ENCODE measurements around the gene CDK5RAP2.
A peak's percentile ranks its signal among the peaks of the same experiment; 100 is the strongest.

The CDK5RAP2 gene

DNA sequence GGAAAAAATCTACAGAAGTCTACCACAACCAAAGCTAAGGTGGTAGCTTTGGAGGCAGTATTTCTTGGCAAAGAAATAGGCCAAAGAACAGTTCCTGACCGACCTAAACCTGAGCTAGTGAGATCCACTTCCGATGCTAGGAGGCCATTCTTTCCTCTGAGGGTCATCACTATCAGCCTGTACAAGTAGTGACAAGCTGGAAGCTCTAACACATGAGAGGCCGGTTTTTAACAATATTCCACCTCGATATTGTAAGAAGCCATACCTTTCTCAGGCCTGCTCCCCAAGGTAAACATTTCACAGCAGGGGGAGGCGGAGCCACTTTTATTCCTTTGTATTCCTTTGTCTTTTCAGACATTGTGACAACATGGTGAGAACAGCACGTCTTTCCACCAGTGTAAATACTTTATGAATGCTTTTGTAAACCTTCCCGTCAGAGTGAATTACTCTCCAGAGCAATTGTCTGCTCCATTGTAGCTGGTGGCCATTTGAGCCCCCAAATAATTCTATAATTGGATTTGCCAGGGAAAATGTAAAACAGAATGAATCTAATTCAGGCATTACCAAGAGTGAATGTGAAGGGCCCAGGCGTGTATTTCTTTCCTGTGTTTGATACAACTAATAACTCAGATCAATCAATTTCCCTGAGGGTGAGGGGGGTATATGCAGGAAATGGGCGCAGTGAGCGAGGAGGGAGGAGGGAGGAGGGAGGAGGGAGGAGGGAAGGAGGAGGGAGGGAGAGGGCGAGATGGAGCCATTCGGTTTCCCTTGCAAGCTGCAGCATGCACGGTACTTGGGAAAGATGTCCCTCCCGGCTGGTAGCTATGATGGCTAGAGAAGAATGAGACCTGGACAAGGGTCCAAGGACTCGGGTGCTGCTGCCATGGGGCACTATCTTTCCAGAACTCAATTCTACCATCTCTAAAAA is 166.6 kb downstream of the CDK5RAP2 start:
- H3K4me3 Mint-ChIP-seq, result no peak overlapping the region
- H3K9me3 Mint-ChIP-seq, result no peaks in the 10 kb centered on the region
- no peaks in the 10 kb centered on the region for H3K27me3 Mint-ChIP-seq
- ATAC-seq (replicated peaks), result no peak
- peaks cover 26% of the 10 kb centered on the region for H3K36me3 Mint-ChIP-seq (ENCODE audit: insufficient read depth)
- H3K4me1 Mint-ChIP-seq (ENCODE audit: low read depth in 2 of 2), result peaks cover 5 to 11% of the 10 kb centered on the region in 2 donors
- peak overlapping the region in 1 of 2 donors; percentile 3 for H3K27ac Mint-ChIP-seq
- DNase-seq, result no peak

DNA sequence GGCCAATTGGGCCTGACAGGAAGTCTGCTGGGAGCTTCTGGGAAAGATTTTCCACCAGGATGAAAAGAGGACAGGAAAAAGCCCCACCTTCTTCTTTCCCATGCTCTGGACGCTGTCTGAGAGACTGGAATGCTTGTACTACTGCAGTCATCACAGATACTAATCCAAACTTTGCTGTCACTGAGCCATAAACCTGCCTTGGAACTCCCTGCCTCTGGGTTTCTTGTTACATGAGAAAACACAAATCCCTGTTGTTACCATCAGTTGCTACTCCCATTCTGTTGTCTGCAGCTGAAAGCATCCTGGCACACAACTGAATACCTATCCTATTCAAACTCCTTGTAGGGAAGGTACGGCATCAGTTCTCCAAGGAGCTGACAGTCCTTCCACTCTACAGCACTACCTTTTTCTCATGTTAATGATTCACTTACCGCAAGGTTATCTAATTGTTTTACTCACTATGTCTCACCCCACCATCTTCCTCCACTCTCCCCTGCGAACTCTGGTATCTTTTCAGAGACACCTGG is 167.5 kb downstream of the CDK5RAP2 start:
- no peaks in the 10 kb centered on the region for H3K9me3 Mint-ChIP-seq
- DNase-seq, result no peak
- H3K27ac Mint-ChIP-seq, result peak overlapping the region in 1 of 2 donors; percentile 3

DNA sequence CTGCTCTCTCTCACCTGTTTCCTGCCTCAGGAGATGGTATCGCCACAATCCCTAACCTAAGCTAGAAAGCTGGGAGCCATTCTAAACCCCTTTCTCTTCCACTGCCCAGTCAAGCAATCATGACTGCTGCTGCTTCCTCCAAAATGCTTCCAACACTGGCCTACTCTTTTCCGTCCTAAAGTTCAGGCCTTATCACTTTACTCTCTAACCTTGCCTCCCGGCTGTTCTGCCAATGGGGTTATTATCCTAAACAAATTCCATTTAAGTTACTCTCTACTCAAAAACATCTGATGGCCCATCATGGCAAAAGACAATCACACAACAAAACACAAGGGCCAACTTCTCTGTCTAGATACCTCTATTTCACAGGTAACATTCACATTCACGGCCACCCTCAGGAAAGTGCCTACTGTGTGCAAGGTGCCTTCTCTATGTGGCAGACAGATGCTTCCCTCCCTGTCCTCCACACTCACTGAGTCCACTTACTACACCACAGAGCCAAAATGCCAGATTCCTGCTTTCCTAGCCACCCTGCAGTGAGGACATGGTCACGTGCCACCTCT is 168.0 kb downstream of the CDK5RAP2 start:
- Mint-ChIP-seq H3K9me3 (no peaks in the 10 kb centered on the region), H3K4me1 (ENCODE audit: low read depth in 2 of 2) (peaks cover 0 to under 1% of the 10 kb centered on the region in 2 donors), H3K27me3 (no peaks in the 10 kb centered on the region), H3K27ac (peak overlapping the region; percentile 3 to 24), H3K36me3 (ENCODE audit: insufficient read depth) (peaks cover 33% of the 10 kb centered on the region), H3K4me3 (no peak overlapping the region)
- no peak for ATAC-seq (replicated peaks)
- no peak for DNase-seq

More for the DNA sequence above, 167.5 kb downstream of the CDK5RAP2 start:
- ATAC-seq (replicated peaks), result no peak
- Mint-ChIP-seq H3K4me3 (no peak overlapping the region), H3K4me1 (ENCODE audit: low read depth in 2 of 2) (peaks cover 3 to 6% of the 10 kb centered on the region in 2 donors), H3K36me3 (ENCODE audit: insufficient read depth) (peaks cover 27% of the 10 kb centered on the region), H3K27me3 (no peaks in the 10 kb centered on the region)

DNA sequence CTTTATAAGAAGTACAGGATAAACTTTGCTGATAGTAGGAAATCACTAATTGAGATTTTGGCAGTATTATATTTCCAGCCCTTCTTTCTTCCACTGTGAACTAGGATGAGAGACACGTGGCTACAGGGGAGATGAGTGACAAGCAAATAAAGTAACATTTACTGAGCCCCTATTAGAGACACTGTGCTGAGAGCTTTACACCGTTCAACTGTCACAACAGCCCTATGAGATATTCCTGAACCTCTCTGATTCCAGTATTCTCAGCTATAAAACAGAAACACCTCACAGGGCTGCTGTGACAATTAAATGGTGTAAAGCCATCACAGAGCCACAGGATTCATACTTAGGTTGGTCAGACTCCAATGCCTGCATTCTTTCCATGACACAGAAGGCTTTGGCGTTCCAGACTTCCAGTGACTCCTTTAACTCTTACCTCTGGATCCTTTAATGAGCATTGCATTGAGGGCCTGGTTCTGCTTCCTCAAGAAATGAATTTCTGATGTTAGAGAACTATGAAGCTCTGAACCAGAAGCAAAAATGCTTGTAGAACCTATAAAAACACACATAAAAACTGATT is 169.0 kb downstream of the CDK5RAP2 start:
- Mint-ChIP-seq H3K27me3 (no peaks in the 10 kb centered on the region), H3K27ac (no peak overlapping the region), H3K4me1 (ENCODE audit: low read depth in 2 of 2) (no peaks in the 10 kb centered on the region), H3K9me3 (no peaks in the 10 kb centered on the region), H3K36me3 (ENCODE audit: insufficient read depth) (peaks cover 36% of the 10 kb centered on the region), H3K4me3 (no peak overlapping the region)
- no peak for DNase-seq
- ATAC-seq (replicated peaks), result no peak

DNA sequence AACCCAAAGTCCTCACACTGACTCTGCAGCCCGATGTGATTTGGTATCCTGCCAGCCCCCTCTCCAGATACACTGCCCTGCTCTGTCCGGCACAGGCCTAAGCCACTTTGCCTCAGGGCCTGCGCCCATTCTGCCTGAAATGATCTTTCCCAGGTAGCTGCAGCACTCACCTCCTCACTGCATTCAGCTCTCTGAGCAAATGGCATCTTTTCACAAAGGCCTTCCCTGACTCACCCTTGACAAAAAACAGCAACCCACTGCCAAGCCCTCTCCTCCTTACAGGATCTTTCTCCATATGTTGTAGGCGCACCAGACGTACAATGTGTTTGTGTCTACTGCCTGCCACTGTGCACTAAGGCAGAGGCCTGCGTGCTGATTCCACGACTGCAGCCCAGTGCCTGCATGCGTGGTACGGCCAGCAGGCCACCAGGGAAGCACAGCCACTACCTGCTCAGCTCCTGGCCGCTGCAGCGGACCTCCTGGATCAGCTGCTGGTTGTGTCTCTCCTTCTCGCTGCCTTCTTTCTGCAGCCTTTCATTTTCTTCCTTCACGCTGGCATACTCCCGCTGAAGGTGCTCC is 171.2 kb downstream of the CDK5RAP2 start:
- H3K4me1 Mint-ChIP-seq (ENCODE audit: low read depth in 2 of 2), result no peaks in the 10 kb centered on the region
- H3K36me3 Mint-ChIP-seq (ENCODE audit: insufficient read depth), result peaks cover 40% of the 10 kb centered on the region
- no peak for ATAC-seq (replicated peaks)
- no peak overlapping the region for H3K4me3 Mint-ChIP-seq
- no peaks in the 10 kb centered on the region for H3K9me3 Mint-ChIP-seq
- H3K27me3 Mint-ChIP-seq, result no peaks in the 10 kb centered on the region
- DNase-seq, result no peak
- H3K27ac Mint-ChIP-seq, result peak overlapping the region in 1 of 2 donors; percentile 26

DNA sequence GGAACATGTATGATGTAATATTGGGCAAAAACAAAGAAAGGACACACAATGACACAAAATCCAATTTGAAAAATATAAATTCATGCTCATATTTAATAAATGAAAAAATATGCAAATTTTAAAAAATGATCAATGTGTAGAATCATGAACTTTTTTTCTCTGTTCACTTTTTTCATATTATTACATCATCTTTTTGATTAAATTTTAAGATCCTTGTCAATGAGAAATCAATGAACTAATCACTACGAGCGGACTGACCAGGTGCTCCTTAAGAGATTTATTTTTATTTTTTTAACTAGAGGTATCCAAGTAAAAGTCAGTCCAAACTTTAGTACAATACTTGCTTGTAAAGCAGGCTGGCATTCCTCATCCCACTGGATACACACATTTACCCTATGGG is 174.1 kb downstream of the CDK5RAP2 start:
- Mint-ChIP-seq H3K4me1 (ENCODE audit: low read depth in 2 of 2) (peaks cover 0 to 2% of the 10 kb centered on the region in 2 donors), H3K9me3 (no peaks in the 10 kb centered on the region), H3K27ac (no peak overlapping the region), H3K27me3 (no peaks in the 10 kb centered on the region), H3K36me3 (ENCODE audit: insufficient read depth) (peaks cover 55% of the 10 kb centered on the region), H3K4me3 (no peak overlapping the region)
- no peak for ATAC-seq (replicated peaks)
- no peak for DNase-seq

DNA sequence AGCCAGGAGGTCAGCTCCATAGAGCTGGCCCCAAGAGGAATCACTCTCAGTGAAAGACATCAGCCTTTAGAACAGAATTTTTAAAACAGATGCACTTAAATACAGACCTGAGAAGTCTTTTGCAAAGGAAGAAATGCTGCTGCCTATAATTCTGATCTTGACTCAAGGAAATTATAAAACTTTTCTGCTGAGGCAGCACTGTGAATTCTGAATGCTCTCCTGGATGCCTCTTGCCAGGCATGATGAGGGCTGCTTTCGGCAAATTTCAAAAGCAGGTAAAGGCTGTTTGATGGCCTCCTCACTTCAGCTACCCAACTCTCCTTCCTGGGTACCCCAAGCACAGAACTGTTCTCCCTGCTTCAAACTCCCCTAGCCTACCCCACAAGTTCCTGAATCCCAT is 174.8 kb downstream of the CDK5RAP2 start:
- H3K4me1 Mint-ChIP-seq (ENCODE audit: low read depth in 2 of 2), result peaks cover 0 to 2% of the 10 kb centered on the region in 2 donors
- no peaks in the 10 kb centered on the region for H3K9me3 Mint-ChIP-seq
- H3K27ac Mint-ChIP-seq, result peak overlapping the region in 1 of 2 donors; percentile 59
- no peak for ATAC-seq (replicated peaks)
- H3K36me3 Mint-ChIP-seq (ENCODE audit: insufficient read depth), result peaks cover 56% of the 10 kb centered on the region
- no peaks in the 10 kb centered on the region for H3K27me3 Mint-ChIP-seq
- no peak for DNase-seq
- H3K4me3 Mint-ChIP-seq, result no peak overlapping the region

DNA sequence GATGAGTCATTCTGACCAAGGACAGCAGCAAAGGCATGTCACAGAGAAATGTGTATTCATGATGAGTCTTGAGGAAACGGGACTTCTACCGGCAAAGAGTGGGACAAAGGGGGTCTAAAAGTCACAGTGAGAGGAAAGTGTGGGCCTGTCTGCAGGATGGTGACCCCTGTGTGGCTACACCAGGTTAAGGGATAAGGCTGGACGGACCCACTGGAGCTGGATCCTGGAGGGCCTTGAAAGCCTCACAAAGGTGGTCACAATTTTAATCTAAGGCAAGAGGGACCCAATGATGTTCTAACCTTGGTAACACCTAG is 176.5 kb downstream of the CDK5RAP2 start:
- H3K4me1 Mint-ChIP-seq (ENCODE audit: low read depth in 2 of 2), result peaks cover 0 to 4% of the 10 kb centered on the region in 2 donors
- ATAC-seq (replicated peaks) (no peak), DNase-seq (no peak)
- no peaks in the 10 kb centered on the region for H3K9me3 Mint-ChIP-seq
- H3K27me3 Mint-ChIP-seq, result no peaks in the 10 kb centered on the region
- peak overlapping the region in 1 of 2 donors; percentile 5 for H3K27ac Mint-ChIP-seq
- peaks cover 69% of the 10 kb centered on the region for H3K36me3 Mint-ChIP-seq (ENCODE audit: insufficient read depth)
- no peak overlapping the region for H3K4me3 Mint-ChIP-seq

DNA sequence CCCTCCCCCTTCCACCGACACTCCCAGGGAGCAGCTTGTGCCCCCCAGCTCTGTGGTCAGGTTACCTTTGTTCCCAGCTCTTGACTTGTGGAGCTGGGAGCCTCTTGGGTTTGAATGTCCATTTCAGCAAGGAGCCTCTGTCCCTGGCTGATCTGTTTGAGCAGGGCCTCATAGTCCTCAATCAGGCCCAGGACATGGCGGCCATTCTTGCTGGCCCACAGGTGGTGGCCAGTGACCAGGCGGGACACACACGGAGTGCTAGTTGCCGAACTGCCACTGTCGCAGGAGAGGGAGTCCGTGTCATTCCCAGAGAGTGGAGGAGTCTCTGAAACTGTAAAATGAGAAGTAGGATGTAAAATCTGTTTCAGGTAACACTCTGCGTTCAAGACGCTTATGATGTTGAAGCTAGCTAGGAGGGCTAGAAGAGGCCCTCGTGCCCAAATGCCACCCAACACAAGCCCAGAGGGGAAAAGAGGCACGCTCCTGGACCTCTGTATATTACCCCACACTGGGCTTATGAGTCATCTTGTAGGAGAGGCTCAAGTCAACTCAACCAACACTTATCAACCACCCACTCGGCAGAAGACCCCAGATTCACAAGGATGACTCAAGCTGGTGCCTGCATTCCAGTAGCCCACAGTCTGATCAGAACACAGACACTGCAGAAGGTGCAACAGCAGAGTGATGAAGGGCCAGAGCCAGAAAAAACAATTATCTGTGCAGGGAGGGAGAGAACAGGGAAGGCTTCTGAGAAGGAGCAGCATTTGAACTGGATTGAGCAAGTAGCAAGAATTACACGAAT is 177.0 kb downstream of the CDK5RAP2 start:
- DNase-seq (no peak), ATAC-seq (replicated peaks) (no peak)
- peaks cover 63% of the 10 kb centered on the region for H3K36me3 Mint-ChIP-seq (ENCODE audit: insufficient read depth)
- peak overlapping the region in 1 of 2 donors; percentile 5 for H3K27ac Mint-ChIP-seq
- H3K27me3 Mint-ChIP-seq, result no peaks in the 10 kb centered on the region
- H3K4me1 Mint-ChIP-seq (ENCODE audit: low read depth in 2 of 2), result peaks cover under 1 to 4% of the 10 kb centered on the region in 2 donors
- no peaks in the 10 kb centered on the region for H3K9me3 Mint-ChIP-seq
- no peak overlapping the region for H3K4me3 Mint-ChIP-seq

DNA sequence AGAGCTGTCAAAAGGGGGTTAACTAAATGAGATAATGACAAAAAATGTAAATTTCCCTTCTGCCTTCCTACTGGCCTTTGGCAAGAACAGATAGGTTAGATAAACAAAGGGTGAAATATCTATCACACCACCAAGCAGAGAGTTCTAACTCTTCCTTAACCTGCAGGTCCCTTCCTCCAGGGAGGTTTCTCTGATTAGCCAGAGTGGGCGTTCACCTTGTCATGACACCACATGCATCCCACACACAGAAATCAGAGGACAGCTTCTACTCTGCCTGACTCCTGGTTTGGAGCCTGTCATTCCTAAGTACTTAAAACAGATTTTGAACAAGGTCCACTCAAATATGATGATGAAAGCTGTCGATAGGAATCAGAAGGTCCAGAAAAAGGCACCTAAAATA is 180.0 kb downstream of the CDK5RAP2 start:
- ATAC-seq (replicated peaks) (no peak), DNase-seq (no peak)
- peak overlapping the region in 1 of 2 donors; percentile 65 for H3K27ac Mint-ChIP-seq
- no peaks in the 10 kb centered on the region for H3K27me3 Mint-ChIP-seq
- H3K36me3 Mint-ChIP-seq (ENCODE audit: insufficient read depth), result peaks cover 52% of the 10 kb centered on the region
- H3K4me3 Mint-ChIP-seq, result no peak overlapping the region
- H3K4me1 Mint-ChIP-seq (ENCODE audit: low read depth in 2 of 2), result peaks cover 8 to 10% of the 10 kb centered on the region in 2 donors
- H3K9me3 Mint-ChIP-seq, result no peaks in the 10 kb centered on the region

DNA sequence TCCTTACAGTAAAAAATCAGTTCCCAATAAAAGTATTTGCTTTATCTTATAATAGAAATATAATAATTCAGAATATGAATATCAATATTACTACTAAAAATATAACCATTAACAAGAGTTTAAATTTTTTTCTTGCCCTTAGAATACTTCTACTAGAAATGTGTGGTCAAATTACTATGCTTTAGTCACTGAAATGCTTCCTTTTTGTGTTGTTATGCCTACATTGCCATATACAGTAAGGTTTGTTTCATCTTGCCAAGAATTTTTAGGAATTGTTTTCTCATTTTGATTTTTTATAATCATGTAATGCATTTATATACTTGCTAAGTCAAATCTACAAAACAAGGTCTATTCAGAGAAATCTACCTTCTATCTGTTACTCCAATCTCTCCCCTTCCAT is 181.7 kb downstream of the CDK5RAP2 start:
- H3K9me3 Mint-ChIP-seq, result no peaks in the 10 kb centered on the region
- peak overlapping the region; percentile 46 to 63 for H3K27ac Mint-ChIP-seq
- H3K4me1 Mint-ChIP-seq (ENCODE audit: low read depth in 2 of 2), result peaks cover 19 to 20% of the 10 kb centered on the region in 2 donors
- H3K36me3 Mint-ChIP-seq (ENCODE audit: insufficient read depth), result peaks cover 61% of the 10 kb centered on the region
- ATAC-seq (replicated peaks), result no peak
- DNase-seq, result no peak
- H3K4me3 Mint-ChIP-seq, result no peak overlapping the region
- no peaks in the 10 kb centered on the region for H3K27me3 Mint-ChIP-seq

DNA sequence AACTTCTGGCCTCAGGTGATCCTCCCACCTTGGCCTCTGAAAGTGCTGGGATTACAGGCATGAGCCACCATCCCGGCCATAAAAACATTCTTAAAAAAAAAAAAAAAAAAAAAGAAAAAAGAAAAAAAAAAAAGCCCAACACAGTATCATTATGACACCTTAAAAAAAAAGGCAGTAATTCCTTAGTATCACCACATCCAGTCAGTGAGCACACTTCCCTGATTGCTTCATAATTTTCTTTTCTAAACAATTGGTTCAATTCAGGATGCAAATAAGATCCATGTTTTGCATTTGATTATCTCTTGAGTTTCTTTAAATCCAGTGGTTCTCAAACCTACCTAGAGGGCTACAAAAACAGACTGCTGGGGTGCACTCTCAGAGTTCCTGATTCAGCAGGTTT is 182.5 kb downstream of the CDK5RAP2 start:
- Mint-ChIP-seq H3K27ac (peak overlapping the region; percentile 44 to 63), H3K27me3 (no peaks in the 10 kb centered on the region), H3K9me3 (no peaks in the 10 kb centered on the region), H3K36me3 (ENCODE audit: insufficient read depth) (peaks cover 63% of the 10 kb centered on the region), H3K4me3 (no peak overlapping the region), H3K4me1 (ENCODE audit: low read depth in 2 of 2) (peaks cover 17 to 20% of the 10 kb centered on the region in 2 donors)
- DNase-seq, result no peak
- ATAC-seq (replicated peaks), result no peak

DNA sequence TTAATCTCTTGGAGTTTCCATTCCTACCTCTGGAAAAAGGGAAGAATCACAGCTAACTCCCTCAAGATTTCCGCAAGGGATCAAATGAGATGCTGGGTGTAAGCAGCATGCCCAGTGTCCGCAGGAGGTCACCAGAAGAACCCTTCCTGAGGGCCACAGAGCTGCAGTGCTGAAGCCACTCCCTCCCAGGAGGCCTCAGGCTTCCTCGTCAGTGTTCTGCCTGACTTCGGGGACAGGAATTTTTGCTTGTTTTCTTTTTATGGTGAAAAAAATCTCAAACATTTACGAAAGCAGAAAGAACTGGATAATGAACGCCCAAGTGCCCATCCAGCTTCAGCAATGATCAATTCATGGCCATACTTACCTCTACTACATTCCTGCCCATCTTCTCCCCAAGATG is 183.0 kb downstream of the CDK5RAP2 start:
- Mint-ChIP-seq H3K4me3 (no peak overlapping the region), H3K27ac (peak overlapping the region; percentile 44 to 93), H3K27me3 (no peaks in the 10 kb centered on the region), H3K36me3 (ENCODE audit: insufficient read depth) (peaks cover 59% of the 10 kb centered on the region), H3K9me3 (no peaks in the 10 kb centered on the region), H3K4me1 (ENCODE audit: low read depth in 2 of 2) (peaks cover 17 to 20% of the 10 kb centered on the region in 2 donors)
- DNase-seq (no peak), ATAC-seq (replicated peaks) (no peak)
